Lung (tissue), 12 donors: Measurements from ENCODE around the gene HAVCR2. TPM values are rescaled to one million over a fixed set of nuclear protein-coding genes. Genes with fewer than 3 reads are reported as not detected.
A peak's percentile ranks its signal among the peaks of the same experiment; 100 is the strongest.

ENCODE experiments used
- ATAC-seq: fragments of 200-7000 bp; cut with Tn5 transposase; one replicate; pipeline ENCODE4 v1.9.1; 2020; ENCODE audit warnings: moderate number of reproducible peaks; ENCODE audit not compliant: insufficient read depth, low FRiP score
- DNase-seq, 3 donors: peaks; one replicate each; pipeline ENCODE4 v3.0.0-alpha.2; 2013 to 2017
- H3K27ac ChIP-seq, 2 donors: one replicate each; pipeline ENCODE4 v1.5.1; 2013; ENCODE audit warnings: mild to moderate bottlenecking in 2 of 2, moderate library complexity in 2 of 2, control low read depth in 1 of 2, inconsistent platforms in 1 of 2, low read depth in 1 of 2, low read length in 1 of 2
- H3K27me3 ChIP-seq, 3 donors: one replicate each; pipeline ENCODE4 v1.5.1; 2013; ENCODE audit warnings: low read length in 2 of 3; ENCODE audit not compliant: control insufficient read depth in 3 of 3, insufficient read depth in 3 of 3
- H3K36me3 ChIP-seq, 4 donors: one replicate each; pipeline ENCODE4 v1.5.1; 2013; ENCODE audit warnings: low read length in 4 of 4, mild to moderate bottlenecking in 1 of 4, moderate library complexity in 1 of 4; ENCODE audit not compliant: control insufficient read depth in 4 of 4, insufficient read depth in 4 of 4
- H3K4me1 ChIP-seq, 5 donors: one replicate each; pipeline ENCODE4 v1.5.1; 2013; ENCODE audit warnings: low read length in 5 of 5, mild to moderate bottlenecking in 2 of 5, moderate library complexity in 1 of 5; ENCODE audit not compliant: control insufficient read depth in 5 of 5, insufficient read depth in 5 of 5
- H3K4me3 ChIP-seq: one replicate; pipeline ENCODE4 v1.5.1; 2013; ENCODE audit warnings: mild to moderate bottlenecking, control low read depth, moderate library complexity
- H3K9ac ChIP-seq, 2 donors: one replicate each; pipeline ENCODE4 v1.5.1; 2013; ENCODE audit warnings: low read length in 2 of 2, control low read depth in 1 of 2; ENCODE audit not compliant: insufficient read depth in 1 of 2
- H3K9me3 ChIP-seq, 4 donors: one replicate each; pipeline ENCODE4 v1.5.1; 2013; ENCODE audit warnings: low read length in 3 of 4, mild to moderate bottlenecking in 1 of 4, moderate library complexity in 1 of 4; ENCODE audit not compliant: control insufficient read depth in 4 of 4, insufficient read depth in 3 of 4
- CTCF ChIP-seq: IDR thresholded peaks from 2 replicates; pipeline ENCODE4 v1.5.1; 2012; ENCODE audit warnings: mild to moderate bottlenecking; ENCODE audit errors: control extremely low read depth, extremely low read depth
- WGBS, 2 donors: extraction: QIAGEN DNeasy Blood & Tissue Kit; methylation state at CpG; one replicate each; pipeline ENCODE4 v1.1.7; 2013; 5-methylcytosine and 5-hydroxymethylcytosine counted together
- polyA plus RNA-seq, 2 donors: library from polyadenylated mRNA; stranded (reverse); fragments of 200-250 nt; gene quantifications; one replicate each; pipeline ENCODE4 v1.2.1, GENCODE V29; 2013
- total RNA-seq, 2 donors: library from RNA; depleted of rRNA in 1 of 2; stranded (reverse); fragments of >200 nt in 1 of 2; gene quantifications; one replicate each; pipeline ENCODE4 v1.2.1, GENCODE V29; 2014 to 2021
- donor health status: control.
- donor health status: control.
- donor health status: Bipolar disorder and iron deficiency.
- donor health status: healthy.
- donor health status: DM: yes; HTN: yes; CAD: no.

Gene HAVCR2
- total and polyA plus RNA-seq, 4 donors = 8.8 to 38.4 (median 22.8) TPM

GRCh38 chr5:157066080-157066479 lies 42.8 kb downstream of the HAVCR2 start:
- H3K36me3 ChIP-seq = no peaks in the 10 kb centered on the region
- H3K9me3 ChIP-seq = peaks cover 0 to 2% (median 0%) of the 10 kb centered on the region in 4 donors
- ATAC-seq = no peak
- H3K27me3 ChIP-seq = no peaks in the 10 kb centered on the region
- no peak overlapping the region for H3K9ac ChIP-seq
- WGBS, 2 donors = 76 to 88% methylated on average over 2 of the region's 2 CpGs
- DNase-seq = no peak
- H3K4me1 ChIP-seq = peaks cover 0 to 7% (median 0%) of the 10 kb centered on the region in 5 donors
- TF ChIP-seq CTCF = no peak
- no peak overlapping the region for H3K27ac ChIP-seq
- H3K4me3 ChIP-seq = no peak overlapping the region

- WGBS, 2 donors = 83 to 89% methylated on average over 4 of the region's 4 CpGs
- Histone ChIP-seq H3K27me3 (no peaks in the 10 kb centered on the region), H3K4me1 (peaks cover 0 to 7% (median 0%) of the 10 kb centered on the region in 5 donors), H3K27ac (no peak overlapping the region), H3K36me3 (no peaks in the 10 kb centered on the region), H3K9ac (no peak overlapping the region), H3K9me3 (peaks cover 0 to 2% (median 0%) of the 10 kb centered on the region in 4 donors), H3K4me3 (no peak overlapping the region)
- TF ChIP-seq CTCF = no peak
- DNase-seq = no peak
- ATAC-seq = no peak
Observed at GRCh38 chr5:157063776-157064430, 44.9 kb downstream of the HAVCR2 start.

DNA sequence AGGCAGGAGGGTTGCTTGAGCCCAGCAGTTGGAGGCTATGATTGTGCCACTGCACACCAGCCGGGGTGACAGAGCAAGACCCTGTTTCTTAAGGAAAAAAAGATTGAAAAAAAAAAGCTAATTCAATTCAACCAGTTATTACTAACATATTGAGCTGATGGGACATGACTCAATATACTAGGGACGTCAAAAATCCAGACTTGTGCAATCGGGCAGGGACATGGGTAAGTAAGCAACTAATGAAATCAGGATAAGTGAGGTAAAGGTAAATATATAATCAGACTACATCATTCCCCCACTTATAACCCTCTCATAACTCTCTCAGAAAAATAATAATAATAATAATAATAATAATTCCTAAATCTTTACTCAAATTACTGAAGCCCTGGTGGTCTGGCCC lies 49.0 kb downstream of the HAVCR2 start:
- WGBS, 2 donors = 73 to 86% methylated on average over 3 of the region's 3 CpGs
- TF ChIP-seq CTCF = no peak
- H3K27ac ChIP-seq = no peak overlapping the region
- no peaks in the 10 kb centered on the region for H3K27me3 ChIP-seq
- H3K4me3 ChIP-seq = no peak overlapping the region
- H3K4me1 ChIP-seq = peaks cover 0 to 7% (median 0%) of the 10 kb centered on the region in 5 donors
- no peaks in the 10 kb centered on the region for H3K36me3 ChIP-seq
- ATAC-seq (no peak), DNase-seq (no peak)
- H3K9ac ChIP-seq = no peak overlapping the region
- peaks cover 0 to 2% (median 0%) of the 10 kb centered on the region in 4 donors for H3K9me3 ChIP-seq

DNA sequence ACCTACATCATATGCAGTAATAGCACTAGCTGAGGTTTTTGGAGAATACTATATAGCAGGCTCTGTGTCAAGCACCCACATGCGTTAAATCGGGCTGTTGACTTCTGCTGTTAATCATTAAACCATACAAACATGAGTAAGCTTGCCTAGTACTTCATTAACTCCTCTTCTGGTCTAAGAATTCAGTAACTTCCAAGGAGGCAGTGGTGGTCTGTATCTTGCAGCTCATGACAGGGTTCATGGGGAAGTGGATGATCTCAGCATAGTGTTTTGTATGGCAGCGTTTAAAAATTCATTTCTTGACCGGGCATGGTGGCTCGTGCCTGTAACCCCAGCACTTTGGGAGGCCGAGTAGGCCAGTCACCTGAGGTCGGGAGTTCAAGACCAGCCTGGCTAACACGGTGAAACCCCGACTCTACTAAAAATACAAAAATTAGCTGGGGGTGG lies 49.7 kb downstream of the HAVCR2 start, which contains the start of gene HAVCR1:
Gene HAVCR1, minus strand, starts transcription at position 24 of the 447 bp plus-strand sequence. CDS start 1,173 bp downstream, outside the sequence.
- 76 to 88% methylated on average over 9 of the region's 9 CpGs for WGBS, 2 donors
- no peak within 1 kb of the TSS for H3K4me3 ChIP-seq
- no peak for ATAC-seq

More for the DNA sequence above, 49.7 kb downstream of the HAVCR2 start, which contains the start of gene HAVCR1:
- Histone ChIP-seq H3K4me1 (peaks cover 0 to 4% (median 0%) of the 10 kb centered on the region in 5 donors), H3K36me3 (no peaks in the 10 kb centered on the region), H3K9me3 (peaks cover 0 to 2% (median 0%) of the 10 kb centered on the region in 4 donors), H3K27ac (no peak within 1 kb of the TSS), H3K27me3 (no peaks in the 10 kb centered on the region), H3K9ac (no peak within 1 kb of the TSS)
- TF ChIP-seq CTCF = no peak
- peak in 2 of 3 donors; percentile 9 to 60 for DNase-seq
